HepG2 (cell line): Measurements from ENCODE around the gene FHL1. TPM values are rescaled to one million over a fixed set of nuclear protein-coding genes. Genes with fewer than 3 reads are reported as not detected.

Source experiments
- ATAC-seq: fragments of 200-7000 bp; cut with Tn5 transposase; 3 replicates; pipeline ENCODE4 v1.9.1; 2020; ENCODE audit warnings: mild to moderate bottlenecking, moderate library complexity
- BruUV-seq: library from RNA; stranded (reverse); fragments of 400-500 nt; replicated peaks from 2 replicates; lab custom pipeline; 2021; lab: Mats Ljungman, UMichigan
- CTCF ChIA-PET: fragments of 300-600 bp; formaldehyde crosslinking; extraction: SDS; loops from one replicate; lab custom pipeline; 2021; ENCODE audit warnings: low total read pairs, inconsistent platforms, low intra/inter-chr PET ratio; lab: Yijun Ruan, JAX
- POLR2A ChIA-PET: fragments of 350-600 bp; sonication (Branson Sonifier 250); formaldehyde crosslinking; loops from one replicate; lab custom pipeline; 2020; ENCODE audit warnings: antibody characterized with exemption, inconsistent platforms; lab: Yijun Ruan, JAX
- DNase-seq: peaks from one replicate; pipeline ENCODE4 v3.0.0-alpha.2; 2015; ENCODE audit warnings: low spot score
- FAIRE-seq: peaks from 3 replicates; lab custom pipeline; 2011; peaks lifted over from hg19 to GRCh38; lab: Jason Lieb, UNC
- H2AFZ ChIP-seq: one replicate; pipeline ENCODE4 v1.6.1; 2011; ENCODE audit warnings: low read length, inconsistent platforms
- H3K27ac ChIP-seq: fragments of 300-600 bp; 3 replicates; pipeline ENCODE4 v1.8.0; 2011; ENCODE audit warnings: mixed run types, mild to moderate bottlenecking, mixed read lengths, low read length, inconsistent platforms; ENCODE audit not compliant: insufficient read depth; ENCODE audit errors: extremely low read length
- H3K27me3 ChIP-seq, 2 experiments: fragments of 200-600 bp in 1 of 2; 2 replicates in 1 of 2; 3 replicates in 1 of 2; pipeline versions ENCODE4 v1.6.0 to v1.8.0; 2011; ENCODE audit warnings: low read length in 2 of 2, mild to moderate bottlenecking in 2 of 2, moderate library complexity in 2 of 2, inconsistent platforms in 1 of 2; ENCODE audit not compliant: insufficient read depth in 2 of 2, control insufficient read depth in 1 of 2
- H3K36me3 ChIP-seq, 2 experiments: fragments of 200-600 bp in 1 of 2; replicated peaks in 1 of 2; 2 replicates in 1 of 2; 3 replicates in 1 of 2; pipeline versions ENCODE4 v1.5.1 to v1.8.0; 2011; ENCODE audit warnings: low read length in 2 of 2, inconsistent platforms in 1 of 2; ENCODE audit not compliant: insufficient read depth in 2 of 2, control insufficient read depth in 1 of 2
- H3K4me1 ChIP-seq: 2 replicates; pipeline ENCODE4 v1.5.1; 2012; ENCODE audit warnings: low read length, inconsistent platforms; ENCODE audit not compliant: insufficient read depth
- H3K4me2 ChIP-seq: 2 replicates; pipeline ENCODE4 v1.6.0; 2011; ENCODE audit warnings: low read depth, low read length, inconsistent platforms
- H3K4me3 ChIP-seq, 3 experiments: fragments of 200-600 bp in 1 of 3; sonication (generic), shearing (Covaris generic) in 1 of 3; replicated peaks in 1 of 3; 2 replicates each; pipeline ENCODE4 v1.5.1; 2011 to 2016; ENCODE audit warnings: low read length in 3 of 3, inconsistent platforms in 2 of 3, low read depth in 2 of 3, mild to moderate bottlenecking in 2 of 3, control low read depth in 1 of 3, mixed read lengths in 1 of 3; ENCODE audit not compliant: insufficient read depth in 1 of 3
- H3K79me2 ChIP-seq: one replicate; pipeline ENCODE4 v1.6.1; 2011; ENCODE audit warnings: low read length, inconsistent platforms; ENCODE audit not compliant: insufficient read depth
- H3K9ac ChIP-seq: 2 replicates; pipeline ENCODE4 v1.6.0; 2011; ENCODE audit warnings: mild to moderate bottlenecking, low read depth, low read length, inconsistent platforms; ENCODE audit not compliant: insufficient read depth
- H3K9me3 ChIP-seq: 2 replicates; pipeline ENCODE4 v1.5.1; 2012; ENCODE audit warnings: mild to moderate bottlenecking, low read length
- H4K20me1 ChIP-seq: 2 replicates; pipeline ENCODE4 v1.6.0; 2011; ENCODE audit warnings: inconsistent platforms, mild to moderate bottlenecking, low read length, moderate library complexity; ENCODE audit not compliant: insufficient read depth
- GTF3A ChIP-seq: sonication (generic); formaldehyde crosslinking; conservative IDR thresholded peaks from 2 replicates; pipeline ENCODE4 v1.4.0; 2020; ENCODE audit warnings: mild to moderate bottlenecking, missing genetic modification reagents
- HNRNPL ChIP-seq: fragments of 200-400 bp; formaldehyde crosslinking; IDR thresholded peaks from 2 replicates; pipeline ENCODE4 v1.6.1; 2017; ENCODE audit warnings: mild to moderate bottlenecking, low read depth, low read length
- KLF13 ChIP-seq: sonication (generic); formaldehyde crosslinking; IDR thresholded peaks from 2 replicates; pipeline ENCODE4 v1.4.0; 2020; ENCODE audit warnings: mild to moderate bottlenecking, missing genetic modification reagents
- MED1 ChIP-seq: sonication (generic); formaldehyde crosslinking; IDR thresholded peaks from 2 replicates; pipeline ENCODE4 v1.4.0; 2020; ENCODE audit warnings: missing genetic modification reagents
- MXD4 ChIP-seq: IDR thresholded peaks from 2 replicates; pipeline ENCODE4 v1.6.1; 2016; ENCODE audit warnings: mild to moderate bottlenecking, missing biosample characterization, missing genetic modification reagents
- MYNN ChIP-seq: sonication (generic); formaldehyde crosslinking; IDR thresholded peaks from 2 replicates; pipeline ENCODE4 v1.4.0; 2020; ENCODE audit warnings: mild to moderate bottlenecking, low read depth, missing genetic modification reagents
- PHF5A ChIP-seq: IDR thresholded peaks from one replicate; pipeline ENCODE4 v1.6.1; 2018; ENCODE audit warnings: low read depth, missing genetic modification reagents; ENCODE audit not compliant: unreplicated experiment
- PRPF4 ChIP-seq: fragments of 200-400 bp; formaldehyde crosslinking; IDR thresholded peaks from 2 replicates; pipeline ENCODE4 v1.6.1; 2016; ENCODE audit warnings: low read length, low read depth; ENCODE audit not compliant: poor library complexity, severe bottlenecking
- REXO4 ChIP-seq: sonication (generic); formaldehyde crosslinking; IDR thresholded peaks from 2 replicates; pipeline ENCODE4 v1.8.0; 2022; ENCODE audit warnings: missing genetic modification reagents, mild to moderate bottlenecking, borderline replicate concordance
- SAP130 ChIP-seq: IDR thresholded peaks from 2 replicates; pipeline ENCODE4 v1.6.1; 2016; ENCODE audit warnings: low read depth
- SSRP1 ChIP-seq: IDR thresholded peaks from 2 replicates; pipeline ENCODE4 v1.6.1; 2016; ENCODE audit warnings: control low read depth
- ZNF446 ChIP-seq: sonication (generic); formaldehyde crosslinking; IDR thresholded peaks from 2 replicates; pipeline ENCODE4 v1.5.0; 2020; ENCODE audit warnings: mild to moderate bottlenecking, missing genetic modification reagents
- ZNF652 ChIP-seq: IDR thresholded peaks from 2 replicates; pipeline ENCODE4 v1.6.1; 2016; ENCODE audit warnings: low read depth, borderline replicate concordance
- ZNF670 ChIP-seq: sonication (generic); formaldehyde crosslinking; IDR thresholded peaks from 2 replicates; pipeline ENCODE4 v1.8.0; 2022; ENCODE audit warnings: mild to moderate bottlenecking, missing genetic modification reagents, borderline replicate concordance
- WGBS: methylation state at CpG from one replicate; pipeline ENCODE4 v1.1.6; 2017; ENCODE audit warnings: low lambda C conversion rate; 5-methylcytosine and 5-hydroxymethylcytosine counted together
- in situ Hi-C: cut with HindIII; loops from 2 replicates; pipeline ENCODE4 v1.10.0; 2017; ENCODE audit warnings: low pct_unique_long_range_greater_than_20kb; ENCODE audit not compliant: extremely low pct_ligation_motif_present
- intact Hi-C: fragments of 100-400 bp; cut with micrococcal nuclease; formaldehyde crosslinking; loops from one replicate; pipeline ENCODE4 v1.10.0; 2022; ENCODE audit not compliant: unreplicated experiment
- polyA plus RNA-seq, 8 experiments: library from polyadenylated mRNA; depleted of rRNA in 3 of 8; stranded (reverse) in 7 of 8; unstranded in 1 of 8; fragments of >200 nt; fragmentation: Illumina TruSeq in 4 of 8; extraction: Trizol in 4 of 8; gene quantifications; 2 replicates each; pipeline versions ENCODE4 v1.2.1 to v1.2.3, GENCODE V29; 2011 to 2016; ENCODE audit warnings: low read depth in 4 of 8, missing spikeins in 1 of 8, mixed read lengths in 1 of 8; ENCODE audit not compliant: insufficient read depth in 1 of 8
- total RNA-seq, 5 experiments: library from RNA; depleted of rRNA; stranded (reverse); fragments of >200 nt; fragmentation: Illumina TruSeq; extraction: Trizol; gene quantifications; 2 replicates each; pipeline ENCODE4 v1.2.3, GENCODE V29; 2016; ENCODE audit warnings: low read depth in 1 of 5
- TF ChIP-seq, protein P1 (sequence below): sonication (generic); formaldehyde crosslinking; IDR thresholded peaks from 2 replicates; pipeline ENCODE4 v1.8.1; 2023; ENCODE audit warnings: mild to moderate bottlenecking, missing genetic modification reagents
- TF ChIP-seq, protein P2 (sequence below): sonication (generic); formaldehyde crosslinking; IDR thresholded peaks from 2 replicates; pipeline ENCODE4 v1.4.0; 2020; ENCODE audit warnings: missing genetic modification reagents

Gene FHL1
- total and polyA plus RNA-seq, 2 of the 13 experiments (the other 11 are each of a cell fraction or from before 2014, with no cell fraction given) = 0.33 TPM; not detected in 1

DNA sequence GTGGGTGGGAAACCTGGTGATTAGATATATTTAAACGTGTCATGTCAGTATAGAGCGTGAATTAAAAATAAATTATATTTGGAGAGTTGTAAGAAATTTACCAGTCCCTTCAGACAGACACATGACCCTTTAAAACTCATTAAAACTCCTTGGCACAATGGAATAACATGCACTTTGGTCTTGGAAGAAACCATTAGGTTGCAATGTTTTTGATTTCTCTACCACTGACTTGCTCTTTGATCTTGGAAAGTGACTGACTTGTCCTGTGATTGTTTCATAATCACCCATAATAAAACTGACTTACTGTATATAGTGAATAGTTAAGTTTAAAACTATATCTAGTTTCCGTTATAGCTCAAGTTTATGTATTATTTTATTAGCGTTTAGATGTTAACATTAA, 35.8 kb downstream of the FHL1 start:
- WGBS = 44% methylated on average over 4 of the region's 4 CpGs
- H2AFZ ChIP-seq = no peak overlapping the region
- ChIA-PET CTCF (no interaction called here), POLR2A (no interaction called here)
- H3K79me2 ChIP-seq = no peaks in the 10 kb centered on the region
- intact Hi-C loops = no loop called here
- no peak overlapping the region for H3K4me2 ChIP-seq
- no peak for FAIRE-seq
- ATAC-seq = no peak
- no TSS peak for BruUV-seq
- H3K4me1 ChIP-seq = no peaks in the 10 kb centered on the region
- no peaks in the 10 kb centered on the region for H4K20me1 ChIP-seq
- TF ChIP-seq PHF5A (CRISPR knock-in tag) (no peak), SSRP1 (CRISPR knock-in tag) (no peak), SAP130 (CRISPR knock-in tag) (no peak), REXO4 (CRISPR knock-in tag) (no peak), KLF13 (CRISPR knock-in tag) (no peak), GTF3A (no peak), ZNF670 (CRISPR knock-in tag) (no peak), ZNF652 (CRISPR knock-in tag) (no peak), MXD4 (no peak), PRPF4 (no peak), MED1 (CRISPR knock-in tag) (no peak), MYNN (CRISPR knock-in tag) (no peak), ZNF446 (no peak), HNRNPL (no peak)
- TF ChIP-seq, protein P1, sequence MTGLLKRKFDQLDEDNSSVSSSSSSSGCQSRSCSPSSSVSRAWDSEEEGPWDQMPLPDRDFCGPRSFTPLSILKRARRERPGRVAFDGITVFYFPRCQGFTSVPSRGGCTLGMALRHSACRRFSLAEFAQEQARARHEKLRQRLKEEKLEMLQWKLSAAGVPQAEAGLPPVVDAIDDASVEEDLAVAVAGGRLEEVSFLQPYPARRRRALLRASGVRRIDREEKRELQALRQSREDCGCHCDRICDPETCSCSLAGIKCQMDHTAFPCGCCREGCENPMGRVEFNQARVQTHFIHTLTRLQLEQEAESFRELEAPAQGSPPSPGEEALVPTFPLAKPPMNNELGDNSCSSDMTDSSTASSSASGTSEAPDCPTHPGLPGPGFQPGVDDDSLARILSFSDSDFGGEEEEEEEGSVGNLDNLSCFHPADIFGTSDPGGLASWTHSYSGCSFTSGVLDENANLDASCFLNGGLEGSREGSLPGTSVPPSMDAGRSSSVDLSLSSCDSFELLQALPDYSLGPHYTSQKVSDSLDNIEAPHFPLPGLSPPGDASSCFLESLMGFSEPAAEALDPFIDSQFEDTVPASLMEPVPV (CRISPR knock-in tag) = no peak
- TF ChIP-seq, protein P2, sequence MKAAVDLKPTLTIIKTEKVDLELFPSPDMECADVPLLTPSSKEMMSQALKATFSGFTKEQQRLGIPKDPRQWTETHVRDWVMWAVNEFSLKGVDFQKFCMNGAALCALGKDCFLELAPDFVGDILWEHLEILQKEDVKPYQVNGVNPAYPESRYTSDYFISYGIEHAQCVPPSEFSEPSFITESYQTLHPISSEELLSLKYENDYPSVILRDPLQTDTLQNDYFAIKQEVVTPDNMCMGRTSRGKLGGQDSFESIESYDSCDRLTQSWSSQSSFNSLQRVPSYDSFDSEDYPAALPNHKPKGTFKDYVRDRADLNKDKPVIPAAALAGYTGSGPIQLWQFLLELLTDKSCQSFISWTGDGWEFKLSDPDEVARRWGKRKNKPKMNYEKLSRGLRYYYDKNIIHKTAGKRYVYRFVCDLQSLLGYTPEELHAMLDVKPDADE (CRISPR knock-in tag) = no peak
- no peak overlapping the region for H3K9ac ChIP-seq
- no peak overlapping the region for H3K27ac ChIP-seq
- H3K36me3 ChIP-seq = no peaks in the 10 kb centered on the region
- DNase-seq = no peak
- H3K27me3 ChIP-seq = no peaks in the 10 kb centered on the region
- H3K9me3 ChIP-seq = no peaks in the 10 kb centered on the region
- H3K4me3 ChIP-seq = no peak overlapping the region
- in situ Hi-C loops = no loop called here
